Kidney (tissue), 14 donors: ENCODE results near the gene ALDH3A1. TPM values are rescaled to one million over a fixed set of nuclear protein-coding genes. Genes with fewer than 3 reads are reported as not detected.

ENCODE experiments used
- DNase-seq, 5 donors: peaks; one replicate each; pipeline ENCODE4 v3.0.0-alpha.2; 2013 to 2020
- FAIRE-seq: peaks from 2 replicates; lab custom pipeline; 2012; peaks lifted over from hg19 to GRCh38; lab: Jason Lieb, UNC
- H3K27ac ChIP-seq, 2 donors: one replicate each; pipeline ENCODE4 v1.7.0; 2013; ENCODE audit warnings: low read depth in 2 of 2, low read length in 2 of 2, inconsistent platforms in 1 of 2
- H3K27me3 ChIP-seq: one replicate; pipeline ENCODE4 v1.7.1; 2013; ENCODE audit warnings: low read length, inconsistent platforms; ENCODE audit not compliant: control insufficient read depth, insufficient read depth
- H3K36me3 ChIP-seq, 3 donors: one replicate each; pipeline versions ENCODE4 v1.7.0 to v1.7.1; 2013; ENCODE audit warnings: low read length in 3 of 3, control low read depth in 1 of 3, inconsistent platforms in 1 of 3; ENCODE audit not compliant: insufficient read depth in 3 of 3, control insufficient read depth in 2 of 3
- H3K4me1 ChIP-seq, 3 donors: one replicate each; pipeline versions ENCODE4 v1.7.0 to v1.7.1; 2013; ENCODE audit warnings: low read length in 3 of 3, inconsistent platforms in 1 of 3, low read depth in 1 of 3; ENCODE audit not compliant: control insufficient read depth in 2 of 3, insufficient read depth in 2 of 3
- H3K4me3 ChIP-seq, 3 donors: one replicate each; pipeline versions ENCODE4 v1.7.0 to v1.8.1; 2013; ENCODE audit warnings: low read length in 3 of 3, control low read depth in 1 of 3, inconsistent platforms in 1 of 3
- H3K9ac ChIP-seq, 3 donors: one replicate each; pipeline versions ENCODE4 v1.7.0 to v1.7.1; 2013; ENCODE audit warnings: low read length in 3 of 3, control low read depth in 1 of 3, inconsistent platforms in 1 of 3
- H3K9me3 ChIP-seq, 3 donors: one replicate each; pipeline versions ENCODE4 v1.7.0 to v1.7.1; 2013; ENCODE audit warnings: low read length in 3 of 3, control low read depth in 1 of 3, inconsistent platforms in 1 of 3; ENCODE audit not compliant: control insufficient read depth in 2 of 3, insufficient read depth in 1 of 3
- intact Hi-C: fragments of 100-400 bp; cut with DNase I; formaldehyde crosslinking; loops from one replicate; pipeline ENCODE4 v1.11.1; 2022
- polyA plus RNA-seq: library from polyadenylated mRNA; stranded (reverse); fragments of 350-450 nt; fragmentation: Illumina TruSeq; extraction: RNeasy Lipid Tissue Mini Kit (QIAGEN cat#74804); gene quantifications from one replicate; pipeline ENCODE4 v1.2.3, GENCODE V29; 2014; ENCODE audit warnings: low read depth, low replicate concordance; ENCODE audit not compliant: insufficient read depth
- total RNA-seq: library from RNA; stranded (reverse); fragmentation: NEBNext Ultra II Directional; extraction: Animal tissue kit (Norgen Biotek cat#: 25700); gene quantifications from one replicate; pipeline ENCODE4 v1.2.1, GENCODE V29; 2021
- TF ChIP-seq, protein P1 (sequence below): IDR thresholded peaks from 3 replicates; pipeline ENCODE4 v1.5.1; 2012; ENCODE audit warnings: mild to moderate bottlenecking, moderate library complexity, borderline replicate concordance; ENCODE audit not compliant: insufficient read depth; ENCODE audit errors: extremely low read depth
- donor health status: control.
- donor health status: control.
- donor health status: control.
- donor health status: control.
- donor health status: control.
- donor health status: DM: yes; HTN: yes; CAD: no.
- donor health status: Normal renal cell carcinoma (clear cell type).

ALDH3A1 gene
- total and polyA plus RNA-seq, 2 donors from 2014 or later: 0.75 to 1.4 TPM

DNA sequence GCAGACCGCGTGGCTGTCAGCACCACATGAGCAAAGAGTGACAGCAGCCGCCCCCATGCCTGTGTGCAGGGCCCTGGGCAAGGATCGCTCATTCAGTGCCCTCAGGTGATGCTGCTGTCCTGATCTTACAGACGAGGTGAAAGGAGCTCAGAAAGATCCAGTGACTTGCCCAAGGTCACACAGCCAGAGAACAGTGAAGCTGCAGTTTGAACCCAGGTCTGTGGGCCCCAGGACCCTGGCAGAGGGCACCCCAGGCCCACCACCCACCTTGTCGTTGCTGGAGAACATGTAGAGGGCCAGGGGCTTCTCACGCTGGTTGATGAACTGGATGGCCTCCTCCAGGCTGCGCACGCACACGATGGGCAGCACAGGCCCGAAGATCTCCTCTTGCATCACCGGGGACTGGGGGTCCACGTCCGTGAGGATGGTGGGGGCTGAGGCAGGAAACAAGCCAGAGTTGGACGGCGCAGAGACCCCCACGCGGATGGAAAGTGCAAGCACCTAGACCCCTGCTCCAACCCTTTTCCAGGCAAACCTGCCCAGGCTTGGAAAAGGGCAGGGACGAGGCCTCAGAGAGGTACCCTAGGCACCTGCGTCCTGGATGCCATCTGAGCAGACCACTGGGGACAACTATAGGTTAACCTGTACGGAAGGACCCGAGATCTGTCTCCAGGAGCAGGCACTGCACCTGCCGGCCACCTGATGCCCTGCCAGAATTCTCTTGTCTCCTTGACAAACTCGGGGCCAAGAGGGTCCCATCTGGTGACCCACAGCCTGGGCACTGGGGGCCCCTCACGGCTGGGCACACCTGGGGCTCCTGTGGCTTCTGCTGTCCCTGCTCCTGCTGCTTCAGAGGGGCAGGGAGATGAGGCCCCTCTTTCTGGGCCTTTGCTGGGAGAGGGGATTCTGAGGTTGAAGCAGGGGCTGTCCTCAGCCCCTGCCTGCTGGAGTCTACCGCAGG, 8.6 kb downstream of the ALDH3A1 start:
- Histone ChIP-seq H3K9ac (no peak overlapping the region), H3K27ac (no peak overlapping the region), H3K9me3 (no peaks in the 10 kb centered on the region), H3K4me3 (no peak overlapping the region), H3K4me1 (peaks cover 0 to 4% (median 0%) of the 10 kb centered on the region in 3 donors), H3K27me3 (no peaks in the 10 kb centered on the region), H3K36me3 (no peaks in the 10 kb centered on the region)
- TF ChIP-seq, protein P1, sequence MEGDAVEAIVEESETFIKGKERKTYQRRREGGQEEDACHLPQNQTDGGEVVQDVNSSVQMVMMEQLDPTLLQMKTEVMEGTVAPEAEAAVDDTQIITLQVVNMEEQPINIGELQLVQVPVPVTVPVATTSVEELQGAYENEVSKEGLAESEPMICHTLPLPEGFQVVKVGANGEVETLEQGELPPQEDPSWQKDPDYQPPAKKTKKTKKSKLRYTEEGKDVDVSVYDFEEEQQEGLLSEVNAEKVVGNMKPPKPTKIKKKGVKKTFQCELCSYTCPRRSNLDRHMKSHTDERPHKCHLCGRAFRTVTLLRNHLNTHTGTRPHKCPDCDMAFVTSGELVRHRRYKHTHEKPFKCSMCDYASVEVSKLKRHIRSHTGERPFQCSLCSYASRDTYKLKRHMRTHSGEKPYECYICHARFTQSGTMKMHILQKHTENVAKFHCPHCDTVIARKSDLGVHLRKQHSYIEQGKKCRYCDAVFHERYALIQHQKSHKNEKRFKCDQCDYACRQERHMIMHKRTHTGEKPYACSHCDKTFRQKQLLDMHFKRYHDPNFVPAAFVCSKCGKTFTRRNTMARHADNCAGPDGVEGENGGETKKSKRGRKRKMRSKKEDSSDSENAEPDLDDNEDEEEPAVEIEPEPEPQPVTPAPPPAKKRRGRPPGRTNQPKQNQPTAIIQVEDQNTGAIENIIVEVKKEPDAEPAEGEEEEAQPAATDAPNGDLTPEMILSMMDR: no peak
- FAIRE-seq (no peak), DNase-seq (no peak)
- intact Hi-C loops: no loop called here

- H3K4me1 ChIP-seq: peaks cover 0 to 3% (median 0%) of the 10 kb centered on the region in 3 donors
- no peak overlapping the region for H3K9ac ChIP-seq
- no peaks in the 10 kb centered on the region for H3K36me3 ChIP-seq
- no peak overlapping the region for H3K4me3 ChIP-seq
- intact Hi-C loops: no loop called here
- H3K9me3 ChIP-seq: no peaks in the 10 kb centered on the region
- TF ChIP-seq, protein P1: no peak
- no peak overlapping the region for H3K27ac ChIP-seq
- FAIRE-seq (no peak), DNase-seq (no peak)
- H3K27me3 ChIP-seq: no peaks in the 10 kb centered on the region
Measured at GRCh38 chr17:19738757-19739156, 9.3 kb downstream of the ALDH3A1 start.

- Histone ChIP-seq H3K27ac (no peak overlapping the region), H3K9me3 (no peaks in the 10 kb centered on the region), H3K4me3 (no peak overlapping the region), H3K4me1 (peaks cover 0 to 3% (median 0%) of the 10 kb centered on the region in 3 donors), H3K9ac (no peak overlapping the region), H3K27me3 (no peaks in the 10 kb centered on the region), H3K36me3 (no peaks in the 10 kb centered on the region)
- DNase-seq (no peak), FAIRE-seq (no peak)
- TF ChIP-seq, protein P1: no peak
- intact Hi-C loops: no loop called here
Measured at GRCh38 chr17:19738073-19738449, 10.0 kb downstream of the ALDH3A1 start.
